ENCODE results near the gene MCC.

DNA sequence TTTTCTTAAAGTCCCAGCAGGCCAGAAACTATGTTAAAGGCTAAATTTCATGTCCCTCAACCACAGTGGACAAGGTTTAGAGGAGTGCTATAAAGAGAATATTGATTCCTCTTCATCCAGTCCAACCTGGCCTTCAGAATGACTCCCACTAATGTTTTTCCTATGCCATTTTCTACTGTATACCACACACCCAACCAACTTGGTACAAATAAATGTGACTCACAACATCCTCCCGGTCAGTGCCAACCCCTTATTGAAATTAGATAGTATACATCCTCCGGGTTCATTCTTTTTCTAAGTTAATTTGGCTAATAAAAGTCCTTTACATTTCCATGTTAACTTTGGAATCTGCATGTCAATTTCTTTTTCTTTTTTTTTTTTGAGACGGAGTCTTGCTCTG lies 268.6 kb downstream of the MCC start:
- TF ChIP-seq CTCF (IDR thresholded peaks at IDR 0.05) (no peak), POLR2A (IDR thresholded peaks at IDR 0.05) (no peak)
